Measurements from ENCODE around the gene DYNLRB1. TPM values are rescaled to one million over a fixed set of nuclear protein-coding genes. Genes with fewer than 3 reads are reported as not detected.
A peak's percentile ranks its signal among the peaks of the same experiment; 100 is the strongest.

The DYNLRB1 gene
- 95.9 to 101 TPM (median 96.7 TPM) in 3 replicates for total RNA-seq

- DNase-seq (ENCODE audit: low spot score in 2 of 2, unreplicated experiment in 2 of 2): peak; percentile 99
- no peaks in the 10 kb centered on the region for H3K27me3 Mint-ChIP-seq (ENCODE audit: low read depth)
- peaks cover 2% of the 10 kb centered on the region for H3K36me3 Mint-ChIP-seq
- H3K27ac Mint-ChIP-seq: peak within 1 kb of the TSS; percentile 100
- peak within 1 kb of the TSS; percentile 98 for H3K4me3 Mint-ChIP-seq
- no peaks in the 10 kb centered on the region for H3K9me3 Mint-ChIP-seq
- no peak for TF ChIP-seq CTCF (IDR thresholded peaks at IDR 0.05; ENCODE audit: unreplicated experiment)
- H3K4me1 Mint-ChIP-seq: peaks cover 21% of the 10 kb centered on the region
These were observed at the start of gene DYNLRB1 for GRCh38 chr20:34516247-34517113. Gene DYNLRB1, plus strand, starts transcription at chr20:34516422. Its CDS starts 37 bp downstream, at chr20:34516459.

DNA sequence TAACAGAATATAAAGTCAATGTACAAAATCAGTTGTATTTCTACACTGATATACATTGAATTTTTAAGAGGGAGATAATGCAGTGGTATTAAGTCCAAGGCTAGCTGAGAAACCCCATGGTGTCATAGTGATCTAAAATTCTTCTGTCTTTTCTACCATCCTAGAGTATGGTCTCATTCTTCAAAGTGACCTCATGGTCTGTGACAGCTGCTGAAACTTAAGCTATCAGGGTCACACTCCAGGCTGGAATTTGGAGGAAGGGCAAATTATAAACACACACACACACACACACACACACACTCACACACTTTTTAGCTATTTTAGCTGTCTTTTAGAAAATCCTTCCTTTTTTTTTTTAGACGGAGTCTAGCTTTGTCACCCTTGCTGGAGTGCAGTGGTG lies 47.3 kb upstream of the DYNLRB1 start:
- Mint-ChIP-seq H3K9me3 (no peaks in the 10 kb centered on the region), H3K4me1 (peaks cover 9% of the 10 kb centered on the region), H3K36me3 (peaks cover 15% of the 10 kb centered on the region), H3K27ac (no peak overlapping the region), H3K4me3 (no peak overlapping the region), H3K27me3 (ENCODE audit: low read depth) (no peaks in the 10 kb centered on the region)
- no peak for TF ChIP-seq CTCF (IDR thresholded peaks at IDR 0.05; ENCODE audit: unreplicated experiment)
- DNase-seq (ENCODE audit: low spot score in 2 of 2, unreplicated experiment in 2 of 2): no peak

GRCh38 chr20:34472246-34472925 lies 43.8 kb upstream of the DYNLRB1 start:
- Mint-ChIP-seq H3K4me1 (peaks cover 9% of the 10 kb centered on the region), H3K36me3 (peaks cover 28% of the 10 kb centered on the region), H3K27ac (peak overlapping the region; percentile 72), H3K27me3 (ENCODE audit: low read depth) (no peaks in the 10 kb centered on the region), H3K9me3 (no peaks in the 10 kb centered on the region), H3K4me3 (no peak overlapping the region)
- TF ChIP-seq CTCF (IDR thresholded peaks at IDR 0.05; ENCODE audit: unreplicated experiment): no peak
- no peak for DNase-seq (ENCODE audit: low spot score in 2 of 2, unreplicated experiment in 2 of 2)

- H3K4me3 Mint-ChIP-seq: no peak overlapping the region
- DNase-seq (ENCODE audit: low spot score in 2 of 2, unreplicated experiment in 2 of 2): peak in 1 of 2 experiments; percentile 53
- H3K27me3 Mint-ChIP-seq (ENCODE audit: low read depth): no peaks in the 10 kb centered on the region
- H3K36me3 Mint-ChIP-seq: peaks cover 33% of the 10 kb centered on the region
- TF ChIP-seq CTCF (IDR thresholded peaks at IDR 0.05; ENCODE audit: unreplicated experiment): no peak
- H3K4me1 Mint-ChIP-seq: peaks cover 9% of the 10 kb centered on the region
- peak overlapping the region; percentile 71 for H3K27ac Mint-ChIP-seq
- no peaks in the 10 kb centered on the region for H3K9me3 Mint-ChIP-seq
These were observed 42.8 kb upstream of the DYNLRB1 start for GRCh38 chr20:34473262-34473883.

- no peak overlapping the region for H3K4me3 Mint-ChIP-seq
- peaks cover 42% of the 10 kb centered on the region for H3K36me3 Mint-ChIP-seq
- peaks cover 9% of the 10 kb centered on the region for H3K4me1 Mint-ChIP-seq
- no peak for TF ChIP-seq CTCF (IDR thresholded peaks at IDR 0.05; ENCODE audit: unreplicated experiment)
- H3K27ac Mint-ChIP-seq: no peak overlapping the region
- DNase-seq (ENCODE audit: low spot score in 2 of 2, unreplicated experiment in 2 of 2): no peak
- no peaks in the 10 kb centered on the region for H3K27me3 Mint-ChIP-seq (ENCODE audit: low read depth)
- H3K9me3 Mint-ChIP-seq: peaks cover 4% of the 10 kb centered on the region
These were observed 40.1 kb upstream of the DYNLRB1 start for GRCh38 chr20:34475979-34476736.

Measured in mesothelial cell of epicardium (in vitro differentiated cells).